ENCODE results near the gene BHLHE23.
"Not testable (repeated sequence)": the region's sequence is repeated elsewhere in the genome, so short reads cannot be mapped to it uniquely, and the experiment has no call there.

Gene BHLHE23

DNA sequence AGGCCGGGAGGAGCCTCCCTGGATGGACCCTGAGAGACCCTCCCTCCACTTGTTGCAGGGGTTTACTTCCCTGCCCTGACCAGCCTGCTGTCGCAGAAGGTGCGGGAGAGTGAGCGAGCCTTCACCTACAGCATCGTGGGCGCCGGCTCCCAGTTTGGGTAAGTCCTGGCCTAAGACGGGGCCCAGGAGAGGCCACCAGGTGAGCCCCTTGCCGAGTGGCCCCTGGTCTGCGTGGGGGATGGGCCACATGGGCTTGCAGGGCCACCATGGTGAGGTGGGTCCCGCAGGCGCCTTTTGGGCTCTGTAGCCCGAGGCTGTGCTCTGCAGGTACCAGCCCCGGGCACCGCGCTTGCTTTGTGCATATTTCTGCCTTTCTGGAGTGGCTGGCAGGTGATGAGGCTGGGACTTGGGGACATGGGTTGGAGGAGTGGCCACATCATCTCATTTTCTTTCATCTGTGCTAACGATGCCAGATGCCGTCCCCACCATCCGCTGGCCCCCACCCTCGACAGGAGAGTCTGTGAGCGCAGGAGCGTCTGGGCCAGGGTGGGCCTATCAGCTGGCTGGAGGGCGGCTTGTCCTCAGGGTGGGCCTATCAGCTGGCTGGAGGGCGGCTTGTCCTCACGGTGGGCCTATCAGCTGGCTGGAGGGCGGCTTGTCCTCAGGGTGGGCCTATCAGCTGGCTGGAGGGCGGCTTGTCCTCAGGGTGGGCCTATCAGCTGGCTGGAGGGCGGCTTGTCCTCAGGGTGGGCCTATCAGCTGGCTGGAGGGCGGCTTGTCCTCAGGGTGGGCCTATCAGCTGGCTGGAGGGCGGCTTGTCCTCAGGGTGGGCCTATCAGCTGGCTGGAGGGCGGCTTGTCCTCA lies 46.1 kb downstream of the BHLHE23 start:
- not testable (repeated sequence) for ATAC-seq

DNA sequence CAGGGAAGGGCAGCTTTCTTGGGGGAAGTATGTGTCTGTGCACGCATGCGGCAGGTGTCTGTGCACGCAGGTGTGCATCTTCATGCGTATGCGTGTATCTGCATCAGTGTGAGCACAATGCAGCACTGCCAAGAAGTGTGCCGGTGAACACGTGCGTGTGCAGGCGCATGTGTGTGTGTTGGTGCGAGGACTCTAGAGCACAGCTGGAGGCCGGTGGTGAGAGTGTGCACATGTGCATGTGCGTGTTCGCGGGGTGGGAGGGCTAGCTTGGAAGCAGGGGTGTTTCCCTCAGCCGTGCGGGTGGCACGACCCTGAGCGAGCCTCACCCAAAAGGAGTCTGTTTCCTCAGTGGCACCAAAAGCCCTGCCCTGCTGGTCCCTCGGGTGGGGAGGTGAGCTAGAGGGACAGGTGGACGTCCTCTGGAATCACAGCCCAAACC lies 46.7 kb downstream of the BHLHE23 start:
- ATAC-seq: no peak
- TF ChIP-seq ARNTL (CRISPR knock-in tag; IDR thresholded peaks at IDR 0.05; ENCODE audit: borderline replicate concordance, low read depth) (no peak), ZC3H10 (CRISPR knock-in tag; IDR thresholded peaks at IDR 0.05) (no peak), ZNF565 (CRISPR knock-in tag; conservative IDR thresholded peaks at IDR 0.05; ENCODE audit: low read depth) (no peak), ZNF70 (CRISPR knock-in tag; IDR thresholded peaks at IDR 0.05) (no peak), PPARA (CRISPR knock-in tag; IDR thresholded peaks at IDR 0.05; ENCODE audit: borderline replicate concordance) (no peak), ZFP3 (CRISPR knock-in tag; IDR thresholded peaks at IDR 0.05) (no peak), CSDC2 (CRISPR knock-in tag; IDR thresholded peaks at IDR 0.05) (no peak)
- TF ChIP-seq, protein P1, sequence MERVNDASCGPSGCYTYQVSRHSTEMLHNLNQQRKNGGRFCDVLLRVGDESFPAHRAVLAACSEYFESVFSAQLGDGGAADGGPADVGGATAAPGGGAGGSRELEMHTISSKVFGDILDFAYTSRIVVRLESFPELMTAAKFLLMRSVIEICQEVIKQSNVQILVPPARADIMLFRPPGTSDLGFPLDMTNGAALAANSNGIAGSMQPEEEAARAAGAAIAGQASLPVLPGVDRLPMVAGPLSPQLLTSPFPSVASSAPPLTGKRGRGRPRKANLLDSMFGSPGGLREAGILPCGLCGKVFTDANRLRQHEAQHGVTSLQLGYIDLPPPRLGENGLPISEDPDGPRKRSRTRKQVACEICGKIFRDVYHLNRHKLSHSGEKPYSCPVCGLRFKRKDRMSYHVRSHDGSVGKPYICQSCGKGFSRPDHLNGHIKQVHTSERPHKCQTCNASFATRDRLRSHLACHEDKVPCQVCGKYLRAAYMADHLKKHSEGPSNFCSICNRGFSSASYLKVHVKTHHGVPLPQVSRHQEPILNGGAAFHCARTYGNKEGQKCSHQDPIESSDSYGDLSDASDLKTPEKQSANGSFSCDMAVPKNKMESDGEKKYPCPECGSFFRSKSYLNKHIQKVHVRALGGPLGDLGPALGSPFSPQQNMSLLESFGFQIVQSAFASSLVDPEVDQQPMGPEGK (CRISPR knock-in tag; IDR thresholded peaks at IDR 0.05; ENCODE audit: borderline replicate concordance): no peak
- TF ChIP-seq, protein P2, sequence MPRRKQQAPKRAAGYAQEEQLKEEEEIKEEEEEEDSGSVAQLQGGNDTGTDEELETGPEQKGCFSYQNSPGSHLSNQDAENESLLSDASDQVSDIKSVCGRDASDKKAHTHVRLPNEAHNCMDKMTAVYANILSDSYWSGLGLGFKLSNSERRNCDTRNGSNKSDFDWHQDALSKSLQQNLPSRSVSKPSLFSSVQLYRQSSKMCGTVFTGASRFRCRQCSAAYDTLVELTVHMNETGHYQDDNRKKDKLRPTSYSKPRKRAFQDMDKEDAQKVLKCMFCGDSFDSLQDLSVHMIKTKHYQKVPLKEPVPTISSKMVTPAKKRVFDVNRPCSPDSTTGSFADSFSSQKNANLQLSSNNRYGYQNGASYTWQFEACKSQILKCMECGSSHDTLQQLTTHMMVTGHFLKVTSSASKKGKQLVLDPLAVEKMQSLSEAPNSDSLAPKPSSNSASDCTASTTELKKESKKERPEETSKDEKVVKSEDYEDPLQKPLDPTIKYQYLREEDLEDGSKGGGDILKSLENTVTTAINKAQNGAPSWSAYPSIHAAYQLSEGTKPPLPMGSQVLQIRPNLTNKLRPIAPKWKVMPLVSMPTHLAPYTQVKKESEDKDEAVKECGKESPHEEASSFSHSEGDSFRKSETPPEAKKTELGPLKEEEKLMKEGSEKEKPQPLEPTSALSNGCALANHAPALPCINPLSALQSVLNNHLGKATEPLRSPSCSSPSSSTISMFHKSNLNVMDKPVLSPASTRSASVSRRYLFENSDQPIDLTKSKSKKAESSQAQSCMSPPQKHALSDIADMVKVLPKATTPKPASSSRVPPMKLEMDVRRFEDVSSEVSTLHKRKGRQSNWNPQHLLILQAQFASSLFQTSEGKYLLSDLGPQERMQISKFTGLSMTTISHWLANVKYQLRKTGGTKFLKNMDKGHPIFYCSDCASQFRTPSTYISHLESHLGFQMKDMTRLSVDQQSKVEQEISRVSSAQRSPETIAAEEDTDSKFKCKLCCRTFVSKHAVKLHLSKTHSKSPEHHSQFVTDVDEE (CRISPR knock-in tag; IDR thresholded peaks at IDR 0.05): no peak
- TF ChIP-seq, protein P3, sequence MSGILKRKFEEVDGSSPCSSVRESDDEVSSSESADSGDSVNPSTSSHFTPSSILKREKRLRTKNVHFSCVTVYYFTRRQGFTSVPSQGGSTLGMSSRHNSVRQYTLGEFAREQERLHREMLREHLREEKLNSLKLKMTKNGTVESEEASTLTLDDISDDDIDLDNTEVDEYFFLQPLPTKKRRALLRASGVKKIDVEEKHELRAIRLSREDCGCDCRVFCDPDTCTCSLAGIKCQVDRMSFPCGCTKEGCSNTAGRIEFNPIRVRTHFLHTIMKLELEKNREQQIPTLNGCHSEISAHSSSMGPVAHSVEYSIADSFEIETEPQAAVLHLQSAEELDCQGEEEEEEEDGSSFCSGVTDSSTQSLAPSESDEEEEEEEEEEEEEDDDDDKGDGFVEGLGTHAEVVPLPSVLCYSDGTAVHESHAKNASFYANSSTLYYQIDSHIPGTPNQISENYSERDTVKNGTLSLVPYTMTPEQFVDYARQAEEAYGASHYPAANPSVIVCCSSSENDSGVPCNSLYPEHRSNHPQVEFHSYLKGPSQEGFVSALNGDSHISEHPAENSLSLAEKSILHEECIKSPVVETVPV (CRISPR knock-in tag; IDR thresholded peaks at IDR 0.05): no peak
- TF ChIP-seq, protein P4, sequence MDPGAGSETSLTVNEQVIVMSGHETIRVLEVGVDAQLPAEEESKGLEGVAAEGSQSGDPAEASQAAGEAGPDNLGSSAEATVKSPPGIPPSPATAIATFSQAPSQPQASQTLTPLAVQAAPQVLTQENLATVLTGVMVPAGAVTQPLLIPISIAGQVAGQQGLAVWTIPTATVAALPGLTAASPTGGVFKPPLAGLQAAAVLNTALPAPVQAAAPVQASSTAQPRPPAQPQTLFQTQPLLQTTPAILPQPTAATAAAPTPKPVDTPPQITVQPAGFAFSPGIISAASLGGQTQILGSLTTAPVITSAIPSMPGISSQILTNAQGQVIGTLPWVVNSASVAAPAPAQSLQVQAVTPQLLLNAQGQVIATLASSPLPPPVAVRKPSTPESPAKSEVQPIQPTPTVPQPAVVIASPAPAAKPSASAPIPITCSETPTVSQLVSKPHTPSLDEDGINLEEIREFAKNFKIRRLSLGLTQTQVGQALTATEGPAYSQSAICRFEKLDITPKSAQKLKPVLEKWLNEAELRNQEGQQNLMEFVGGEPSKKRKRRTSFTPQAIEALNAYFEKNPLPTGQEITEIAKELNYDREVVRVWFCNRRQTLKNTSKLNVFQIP (CRISPR knock-in tag; IDR thresholded peaks at IDR 0.05; ENCODE audit: borderline replicate concordance, low read depth): no peak

DNA sequence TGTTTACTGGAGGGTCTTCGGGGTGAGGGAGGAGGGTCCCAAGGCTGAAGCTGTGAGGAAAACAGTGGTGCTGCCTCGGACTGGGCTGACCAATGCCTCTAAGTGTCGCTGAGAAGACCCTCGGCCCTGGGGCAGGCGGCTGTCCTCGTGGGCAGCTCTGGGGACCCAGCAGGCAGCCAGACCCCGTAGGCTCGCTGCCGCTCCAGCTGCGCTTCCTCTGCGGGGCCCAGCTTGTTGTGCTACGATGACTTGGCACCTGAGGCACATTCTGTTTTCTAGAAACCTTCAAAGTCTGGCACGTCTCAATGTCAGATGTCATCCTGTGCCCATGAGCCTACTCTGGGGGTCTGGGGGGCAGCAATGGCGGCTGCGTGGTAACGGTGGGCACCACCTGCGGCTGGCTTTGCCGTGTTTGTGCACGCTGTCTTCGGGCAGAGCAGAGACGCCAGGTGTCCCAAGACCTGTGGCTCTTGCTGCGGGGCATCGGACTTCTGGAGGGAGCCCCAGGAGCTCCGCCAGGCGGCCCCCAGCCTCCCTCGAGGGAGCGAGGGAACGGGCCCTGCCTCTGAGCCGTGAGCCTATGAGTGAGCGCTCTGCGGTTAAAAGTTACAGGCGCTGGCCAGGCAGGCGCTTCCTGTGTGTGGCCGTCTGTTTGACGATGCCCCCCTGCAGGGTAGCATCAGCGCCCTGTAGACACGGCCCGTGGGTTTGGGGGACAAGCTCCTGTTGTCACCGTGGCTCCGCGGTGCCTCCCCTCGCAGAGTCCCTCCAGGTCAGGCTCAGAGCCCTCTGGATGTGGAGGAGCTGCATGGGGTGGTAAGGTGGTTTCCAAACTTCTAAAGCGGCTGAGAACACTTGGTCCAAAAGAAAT lies 47.4 kb downstream of the BHLHE23 start:
- no peak for ATAC-seq
- TF ChIP-seq, protein P5, sequence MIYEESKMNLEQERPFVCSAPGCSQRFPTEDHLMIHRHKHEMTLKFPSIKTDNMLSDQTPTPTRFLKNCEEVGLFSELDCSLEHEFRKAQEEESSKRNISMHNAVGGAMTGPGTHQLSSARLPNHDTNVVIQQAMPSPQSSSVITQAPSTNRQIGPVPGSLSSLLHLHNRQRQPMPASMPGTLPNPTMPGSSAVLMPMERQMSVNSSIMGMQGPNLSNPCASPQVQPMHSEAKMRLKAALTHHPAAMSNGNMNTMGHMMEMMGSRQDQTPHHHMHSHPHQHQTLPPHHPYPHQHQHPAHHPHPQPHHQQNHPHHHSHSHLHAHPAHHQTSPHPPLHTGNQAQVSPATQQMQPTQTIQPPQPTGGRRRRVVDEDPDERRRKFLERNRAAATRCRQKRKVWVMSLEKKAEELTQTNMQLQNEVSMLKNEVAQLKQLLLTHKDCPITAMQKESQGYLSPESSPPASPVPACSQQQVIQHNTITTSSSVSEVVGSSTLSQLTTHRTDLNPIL (CRISPR knock-in tag; IDR thresholded peaks at IDR 0.05; ENCODE audit: low read depth): no peak
- TF ChIP-seq OSR1 (CRISPR knock-in tag; IDR thresholded peaks at IDR 0.05): no peak
- TF ChIP-seq ZFP30 (CRISPR knock-in tag; IDR thresholded peaks at IDR 0.05): no peak
- TF ChIP-seq ESRRG (CRISPR knock-in tag; IDR thresholded peaks at IDR 0.05): no peak
- no peak for TF ChIP-seq RARB (CRISPR knock-in tag; IDR thresholded peaks at IDR 0.05)
- no peak for TF ChIP-seq BACH2 (CRISPR knock-in tag; IDR thresholded peaks at IDR 0.05; ENCODE audit: borderline replicate concordance)
- no peak for TF ChIP-seq ARNTL (CRISPR knock-in tag; IDR thresholded peaks at IDR 0.05; ENCODE audit: borderline replicate concordance, low read depth)
